Measurements from ENCODE around the gene CSRP2. TPM values are rescaled to one million over a fixed set of nuclear protein-coding genes. Genes with fewer than 3 reads are reported as not detected.

CSRP2 gene
- polyA plus RNA-seq, 1 donor (not counting 4 experiments of a cell fraction or from before 2014, with no cell fraction given) = 74.9 TPM

DNA sequence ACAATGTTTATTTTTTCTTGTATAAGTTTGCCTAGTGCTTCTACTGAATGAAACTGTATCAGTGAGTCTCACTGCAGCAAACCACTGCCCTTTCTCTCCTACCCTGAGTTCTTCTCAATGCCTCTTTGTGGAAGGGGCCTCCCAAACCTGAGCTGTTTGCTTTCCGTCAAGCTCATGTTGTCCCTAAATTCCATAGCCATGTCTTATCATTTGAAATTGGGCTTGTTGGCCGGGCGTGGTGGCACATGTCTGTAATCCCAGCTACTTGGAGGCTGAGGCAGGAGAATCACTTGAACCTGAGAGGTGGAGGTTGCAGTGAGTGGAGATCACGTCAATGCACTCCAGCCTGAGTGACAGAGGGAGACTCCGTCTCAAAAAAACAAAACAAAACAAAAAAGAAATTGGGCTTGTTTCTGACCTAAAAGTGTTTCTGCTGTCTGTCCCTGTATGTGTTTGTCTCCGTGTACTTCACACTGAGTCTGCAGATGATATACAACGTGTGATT is 1.8 kb upstream of the CSRP2 start:
- no peak for FAIRE-seq
- Histone ChIP-seq H3K9me3 (ENCODE audit: control insufficient read depth, low read depth, low read length) (no peaks in the 10 kb centered on the region), H3K4me2 (ENCODE audit: control insufficient read depth, extremely low read depth, insufficient read depth, low read depth, low read length) (no peak overlapping the region), H3K4me1 (ENCODE audit: control insufficient read depth, extremely low read depth, insufficient read depth, low read length) (peaks cover 27% of the 10 kb centered on the region), H3K27ac (ENCODE audit: control insufficient read depth, insufficient read depth, low read length) (no peak overlapping the region), H4K20me1 (ENCODE audit: control insufficient read depth, extremely low read depth, insufficient read depth, low read length) (no peaks in the 10 kb centered on the region), H3K79me2 (ENCODE audit: control insufficient read depth, insufficient read depth, low read length) (peaks cover 3% of the 10 kb centered on the region), H3K9me1 (ENCODE audit: control insufficient read depth, extremely low read depth, insufficient read depth, low read length) (no peaks in the 10 kb centered on the region), H3K4me3 (ENCODE audit: control insufficient read depth in 2 of 3, extremely low read depth in 1 of 3, insufficient read depth in 2 of 3, low read depth in 1 of 3, low read length in 3 of 3) (no peak overlapping the region), H2AFZ (ENCODE audit: control insufficient read depth, low read length) (no peak overlapping the region), H3K27me3 (ENCODE audit: control insufficient read depth, extremely low read depth, insufficient read depth, low read length) (no peaks in the 10 kb centered on the region), H3K9ac (ENCODE audit: control insufficient read depth, extremely low read depth, insufficient read depth, low read length) (no peak overlapping the region), H3K36me3 (ENCODE audit: control insufficient read depth in 2 of 2, extremely low read depth in 1 of 2, insufficient read depth in 2 of 2, low read length in 2 of 2) (no peaks in the 10 kb centered on the region)
- dilution Hi-C loops (cut with MboI; ENCODE audit: extremely low pct_ligation_motif_present, low sequenced_read_pairs) = no loop called here
- no peak for DNase-seq (ENCODE audit: low read depth, low spot score)
- no peak for TF ChIP-seq EZH2 (IDR thresholded peaks at IDR 0.05; ENCODE audit: low read length)
- TF ChIP-seq, protein P1, sequence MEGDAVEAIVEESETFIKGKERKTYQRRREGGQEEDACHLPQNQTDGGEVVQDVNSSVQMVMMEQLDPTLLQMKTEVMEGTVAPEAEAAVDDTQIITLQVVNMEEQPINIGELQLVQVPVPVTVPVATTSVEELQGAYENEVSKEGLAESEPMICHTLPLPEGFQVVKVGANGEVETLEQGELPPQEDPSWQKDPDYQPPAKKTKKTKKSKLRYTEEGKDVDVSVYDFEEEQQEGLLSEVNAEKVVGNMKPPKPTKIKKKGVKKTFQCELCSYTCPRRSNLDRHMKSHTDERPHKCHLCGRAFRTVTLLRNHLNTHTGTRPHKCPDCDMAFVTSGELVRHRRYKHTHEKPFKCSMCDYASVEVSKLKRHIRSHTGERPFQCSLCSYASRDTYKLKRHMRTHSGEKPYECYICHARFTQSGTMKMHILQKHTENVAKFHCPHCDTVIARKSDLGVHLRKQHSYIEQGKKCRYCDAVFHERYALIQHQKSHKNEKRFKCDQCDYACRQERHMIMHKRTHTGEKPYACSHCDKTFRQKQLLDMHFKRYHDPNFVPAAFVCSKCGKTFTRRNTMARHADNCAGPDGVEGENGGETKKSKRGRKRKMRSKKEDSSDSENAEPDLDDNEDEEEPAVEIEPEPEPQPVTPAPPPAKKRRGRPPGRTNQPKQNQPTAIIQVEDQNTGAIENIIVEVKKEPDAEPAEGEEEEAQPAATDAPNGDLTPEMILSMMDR (optimal IDR thresholded peaks at IDR 0.05 in 1 of 3, IDR thresholded peaks at IDR 0.05 in 1 of 3, conservative IDR thresholded peaks at IDR 0.05 in 1 of 3; ENCODE audit: extremely low read depth in 1 of 3, insufficient read depth in 2 of 3, low read length in 3 of 3) = no peak

DNA sequence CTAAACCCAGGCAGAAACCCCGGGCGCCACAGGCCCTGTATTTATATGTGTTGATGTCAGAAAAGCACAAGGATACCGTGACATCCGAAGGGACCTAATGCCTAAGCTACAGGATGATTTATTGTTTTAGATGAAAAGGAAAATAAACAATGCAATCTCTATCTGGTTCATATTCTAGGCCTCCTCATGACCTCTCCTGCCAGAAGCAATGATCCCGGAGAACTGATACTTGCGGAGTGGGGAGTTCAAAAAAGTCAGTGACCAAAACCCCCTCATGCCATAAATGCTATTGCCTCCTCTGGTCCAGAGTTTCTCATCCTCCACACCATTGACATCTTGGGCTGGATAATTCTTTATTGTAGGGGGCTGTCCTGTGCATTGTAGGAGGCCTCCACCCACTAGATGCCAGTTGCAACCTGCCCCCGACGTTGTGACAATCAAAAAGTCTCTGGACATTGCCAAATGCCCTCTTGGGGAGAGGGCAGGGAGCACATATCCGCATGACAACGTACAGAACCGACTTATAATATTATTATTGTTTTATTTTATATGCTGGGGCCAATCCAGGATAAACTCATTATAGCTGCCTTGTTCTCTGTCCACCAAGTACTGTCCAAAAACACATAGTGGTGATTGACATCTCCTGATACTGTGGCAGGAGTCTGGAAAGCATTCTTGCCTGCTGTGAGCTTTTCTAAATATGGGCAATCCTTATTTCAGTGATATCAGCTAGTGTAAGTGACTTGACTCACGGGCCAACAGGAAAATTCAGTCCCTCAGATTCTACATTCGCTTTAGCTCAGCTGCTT is 1.1 kb upstream of the CSRP2 start:
- Histone ChIP-seq H2AFZ (ENCODE audit: control insufficient read depth, low read length) (no peak overlapping the region), H3K9me1 (ENCODE audit: control insufficient read depth, extremely low read depth, insufficient read depth, low read length) (no peaks in the 10 kb centered on the region), H3K36me3 (ENCODE audit: control insufficient read depth in 2 of 2, extremely low read depth in 1 of 2, insufficient read depth in 2 of 2, low read length in 2 of 2) (no peaks in the 10 kb centered on the region), H3K9me3 (ENCODE audit: control insufficient read depth, low read depth, low read length) (no peaks in the 10 kb centered on the region), H4K20me1 (ENCODE audit: control insufficient read depth, extremely low read depth, insufficient read depth, low read length) (no peaks in the 10 kb centered on the region), H3K27ac (ENCODE audit: control insufficient read depth, insufficient read depth, low read length) (peak overlapping the region; percentile 71), H3K4me1 (ENCODE audit: control insufficient read depth, extremely low read depth, insufficient read depth, low read length) (peaks cover 27% of the 10 kb centered on the region), H3K79me2 (ENCODE audit: control insufficient read depth, insufficient read depth, low read length) (peaks cover 7% of the 10 kb centered on the region), H3K27me3 (ENCODE audit: control insufficient read depth, extremely low read depth, insufficient read depth, low read length) (no peaks in the 10 kb centered on the region), H3K4me2 (ENCODE audit: control insufficient read depth, extremely low read depth, insufficient read depth, low read depth, low read length) (peak overlapping the region; percentile 71), H3K4me3 (ENCODE audit: control insufficient read depth in 2 of 3, extremely low read depth in 1 of 3, insufficient read depth in 2 of 3, low read depth in 1 of 3, low read length in 3 of 3) (no peak overlapping the region), H3K9ac (ENCODE audit: control insufficient read depth, extremely low read depth, insufficient read depth, low read length) (peak overlapping the region; percentile 85)
- dilution Hi-C loops (cut with MboI; ENCODE audit: extremely low pct_ligation_motif_present, low sequenced_read_pairs) = no loop called here
- DNase-seq (ENCODE audit: low read depth, low spot score) (no peak), FAIRE-seq (no peak)
- TF ChIP-seq, protein P1 (optimal IDR thresholded peaks at IDR 0.05 in 1 of 3, IDR thresholded peaks at IDR 0.05 in 1 of 3, conservative IDR thresholded peaks at IDR 0.05 in 1 of 3; ENCODE audit: extremely low read depth in 1 of 3, insufficient read depth in 2 of 3, low read length in 3 of 3) = no peak

Data from keratinocyte (primary cell).